NCI-H524 treated with DMSO at 0.1 percent for 48 hours (cell line): ENCODE results near the gene VPS50.

Experiments
- DNase-seq: peaks from one replicate; lab custom pipeline; 2025; lab: John Stamatoyannopoulos, UW

VPS50 gene

DNA sequence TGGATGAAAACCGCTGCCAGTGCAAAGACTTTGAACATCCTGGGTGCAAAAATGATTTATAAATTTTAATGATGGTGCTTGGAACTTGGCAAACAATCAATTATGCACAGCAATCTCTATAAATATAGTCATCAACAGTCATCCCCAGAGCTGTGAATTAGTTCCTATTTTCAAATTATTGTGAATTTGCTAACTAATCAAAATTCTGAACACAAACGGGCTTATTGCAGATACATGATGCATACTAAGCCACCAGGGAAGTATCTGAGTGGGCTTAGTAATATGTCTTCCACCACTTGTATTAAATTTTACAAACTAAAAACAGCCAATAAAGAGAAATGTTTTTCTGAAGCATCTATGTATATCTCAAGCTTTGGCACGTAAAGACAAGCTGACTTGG lies 177.2 kb downstream of the VPS50 start:
- DNase-seq: no peak
